ENCODE measurements around the gene BACH1.

Gene BACH1

GRCh38 chr21:29379517-29380054 lies 80.9 kb downstream of the BACH1 start:
- DNase-seq (ENCODE audit: low read depth in 2 of 2): no peak

GRCh38 chr21:29382030-29382654 lies 83.4 kb downstream of the BACH1 start:
- DNase-seq (ENCODE audit: low read depth in 2 of 2): no peak

- DNase-seq (ENCODE audit: low read depth in 2 of 2): no peak
These were observed 86.1 kb downstream of the BACH1 start for GRCh38 chr21:29384683-29385359.

- DNase-seq (ENCODE audit: low read depth in 2 of 2): no peak
These were observed 87.3 kb downstream of the BACH1 start for GRCh38 chr21:29385934-29386520.

- DNase-seq (ENCODE audit: low read depth in 2 of 2): no peak
These were observed 88.1 kb downstream of the BACH1 start for GRCh38 chr21:29386803-29387202.

- no peak for DNase-seq (ENCODE audit: low read depth in 2 of 2)
These were observed 88.9 kb downstream of the BACH1 start for GRCh38 chr21:29387598-29387997.

- no peak for DNase-seq (ENCODE audit: low read depth in 2 of 2)
These were observed 90.4 kb downstream of the BACH1 start for GRCh38 chr21:29389136-29389535.

GRCh38 chr21:29390778-29391177 lies 92.1 kb downstream of the BACH1 start:
- no peak for DNase-seq (ENCODE audit: low read depth in 2 of 2)

GRCh38 chr21:29394051-29394450 lies 95.3 kb downstream of the BACH1 start:
- no peak for DNase-seq (ENCODE audit: low read depth in 2 of 2)
